ENCODE measurements around the gene DCAF10.
A peak's percentile ranks its signal among the peaks of the same experiment; 100 is the strongest.
"Not testable (repeated sequence)": the region's sequence is repeated elsewhere in the genome, so short reads cannot be mapped to it uniquely, and the experiment has no call there.

Gene DCAF10

DNA sequence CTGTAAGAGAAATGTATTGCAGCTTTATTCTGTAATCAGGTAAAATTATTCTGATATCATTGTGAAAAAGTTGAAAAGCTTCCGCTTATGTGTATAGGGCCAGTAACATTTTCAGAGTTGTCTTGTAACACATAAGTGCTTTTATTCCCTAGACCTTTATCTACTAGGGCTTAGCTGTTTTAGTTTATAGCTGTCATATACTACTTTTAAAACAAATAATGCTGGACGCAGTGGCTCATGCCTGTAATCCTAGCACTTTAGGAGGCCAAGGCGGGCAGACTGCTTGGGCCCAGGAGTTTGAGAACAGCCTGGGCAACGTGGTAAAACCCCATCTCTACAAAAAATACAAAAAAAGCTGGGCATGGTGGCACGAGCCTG is 70.2 kb downstream of the DCAF10 start:
- no peak for DNase-seq

DNA sequence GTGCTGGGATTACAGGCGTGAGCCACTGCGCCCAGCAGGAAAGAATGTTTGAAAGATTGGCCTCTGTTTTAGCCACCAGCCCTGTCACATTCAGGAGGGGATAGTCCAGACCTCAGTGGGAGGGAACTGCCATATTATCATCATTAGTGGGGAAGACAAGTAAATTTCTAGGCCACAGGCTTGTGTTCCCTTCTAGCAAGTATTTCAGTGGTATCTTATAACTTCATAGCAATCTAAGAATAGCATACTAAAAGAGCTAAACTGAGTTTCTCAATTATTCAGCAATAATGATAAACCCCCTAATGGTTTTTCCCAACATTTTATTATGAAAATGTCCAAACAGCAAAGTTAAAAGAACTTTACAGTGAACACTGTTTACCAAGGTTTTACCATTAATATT is 73.4 kb downstream of the DCAF10 start:
- DNase-seq = no peak

DNA sequence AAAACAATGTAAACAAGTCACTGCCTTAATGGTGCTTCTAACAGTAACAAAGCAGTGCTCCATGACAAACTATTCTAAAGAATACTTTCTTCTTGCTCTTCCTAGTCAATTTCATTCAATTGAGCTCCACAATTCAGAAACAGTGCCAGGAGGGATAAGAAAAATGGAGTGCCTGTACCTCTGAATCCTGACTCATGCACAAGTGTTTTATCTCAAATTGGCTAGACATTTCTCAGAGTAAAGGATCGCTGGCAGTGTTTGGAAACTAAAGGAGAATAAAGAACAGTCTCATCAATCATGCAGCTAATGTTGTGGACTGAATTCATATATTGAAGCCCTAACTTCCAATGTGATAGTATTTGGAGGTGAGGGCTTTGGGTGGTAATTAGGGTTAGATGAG is 75.8 kb downstream of the DCAF10 start:
- no peak for DNase-seq

DNA sequence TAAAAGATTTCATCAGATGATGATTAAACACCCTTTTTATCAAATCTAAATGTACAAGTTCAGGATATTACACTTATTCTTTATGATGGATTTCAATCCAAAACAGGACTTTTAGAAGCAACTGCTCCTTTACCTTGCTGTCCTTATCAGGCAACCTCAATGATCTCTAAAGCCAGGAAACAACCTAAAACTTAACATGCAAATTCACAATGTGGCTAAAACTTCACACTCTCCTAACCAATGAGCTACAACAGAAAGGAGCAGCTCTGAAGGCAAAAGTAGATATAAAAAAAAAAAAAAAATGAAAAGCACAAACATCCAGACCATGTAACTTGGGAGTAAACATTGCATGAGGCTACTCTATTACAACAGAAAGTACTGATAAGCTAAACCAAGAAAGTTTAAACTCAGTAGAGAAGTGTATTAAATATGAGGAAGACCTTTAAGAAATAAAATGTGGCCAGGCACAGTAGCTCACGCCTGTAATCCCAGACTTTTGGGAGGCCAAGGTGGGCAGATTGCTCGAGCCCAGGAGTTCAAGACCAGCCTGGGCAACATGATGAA is 80.4 kb downstream of the DCAF10 start:
- no peak for DNase-seq

DNA sequence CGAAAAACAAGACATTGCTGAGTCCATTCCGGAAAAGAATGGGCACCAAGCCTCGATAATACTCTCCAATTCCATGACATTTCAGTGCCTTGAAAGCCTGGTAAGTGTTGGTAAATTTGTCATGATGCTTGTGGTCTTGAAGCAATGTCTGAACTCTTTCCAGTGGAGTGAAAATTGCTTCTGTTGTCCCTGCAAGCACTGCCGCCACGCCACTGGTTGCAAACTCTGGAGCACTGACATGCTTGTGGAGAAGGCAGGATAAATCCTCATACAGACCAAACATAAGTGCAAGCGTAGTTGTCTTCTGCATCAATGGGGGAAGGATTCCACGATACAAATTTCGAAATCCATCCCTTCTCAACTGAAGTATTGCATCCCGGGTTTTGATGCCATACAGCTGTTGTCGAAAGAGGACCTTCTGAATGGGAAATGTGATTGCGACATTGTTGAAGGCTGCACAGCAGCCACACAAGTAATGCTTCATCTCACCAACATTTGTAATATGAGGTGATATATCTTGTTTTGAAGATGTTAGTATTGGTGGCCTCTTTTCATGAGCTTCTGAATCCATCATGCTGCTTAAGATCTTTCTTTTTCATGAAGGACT is 87.5 kb downstream of the DCAF10 start:
- DNase-seq = not testable (repeated sequence)

DNA sequence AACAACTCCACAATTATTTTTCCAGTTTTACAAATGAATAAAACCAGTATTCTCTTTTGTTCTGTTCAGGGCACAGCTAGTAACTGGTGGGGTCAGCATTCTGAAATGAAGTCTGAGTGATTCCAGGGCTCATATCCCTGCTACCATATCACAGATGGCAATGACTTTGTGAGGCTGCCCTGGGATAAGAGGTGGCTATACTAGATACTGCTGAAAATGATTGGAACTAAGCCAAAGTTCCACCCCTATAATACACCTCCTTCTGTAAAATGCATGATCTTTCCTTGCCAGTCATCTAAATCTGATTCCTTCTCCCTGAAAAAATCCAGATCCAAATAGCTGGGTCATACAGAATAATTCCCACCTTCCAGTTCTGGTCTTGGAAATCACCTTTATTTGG is 88.9 kb downstream of the DCAF10 start:
- no peak for DNase-seq

DNA sequence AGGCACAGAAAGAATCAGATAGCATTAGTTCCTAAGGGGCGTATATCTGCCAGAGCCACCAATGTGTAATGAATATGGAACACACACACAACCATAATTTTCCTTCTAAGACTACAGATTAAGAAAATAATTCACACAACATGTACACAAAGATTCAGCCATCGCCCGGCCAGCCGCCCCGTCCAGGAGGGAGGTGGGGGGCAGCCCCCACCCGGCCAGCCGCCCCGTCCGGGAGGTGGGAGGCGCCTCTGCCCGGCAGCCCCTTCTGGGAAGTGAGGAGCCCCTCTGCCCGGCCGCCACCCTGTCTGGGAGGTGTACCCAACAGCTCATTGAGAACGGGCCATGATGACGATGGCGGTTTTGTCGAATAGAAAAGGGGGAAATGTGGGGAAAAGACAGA is 90.4 kb downstream of the DCAF10 start:
- DNase-seq = not testable (repeated sequence)

DNA sequence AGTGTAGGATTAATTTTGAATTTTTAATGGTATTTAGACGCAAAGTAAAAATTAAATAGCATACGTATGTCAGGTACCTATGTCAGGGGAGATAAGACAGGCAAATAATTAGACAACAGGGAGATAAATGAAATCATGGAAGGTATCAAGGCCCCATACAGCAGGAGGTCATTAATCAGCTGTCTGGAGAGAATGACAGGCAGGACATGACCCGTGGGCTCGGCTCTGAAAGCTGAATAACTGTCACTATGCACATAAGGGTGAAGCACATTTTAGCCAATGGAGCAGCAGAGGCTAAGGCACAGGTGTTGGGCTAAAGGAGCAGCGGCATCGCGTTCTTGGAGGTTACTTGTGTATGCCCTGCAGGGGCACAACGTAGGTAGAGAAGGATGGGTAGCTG is 91.5 kb downstream of the DCAF10 start:
- no peak for DNase-seq

DNA sequence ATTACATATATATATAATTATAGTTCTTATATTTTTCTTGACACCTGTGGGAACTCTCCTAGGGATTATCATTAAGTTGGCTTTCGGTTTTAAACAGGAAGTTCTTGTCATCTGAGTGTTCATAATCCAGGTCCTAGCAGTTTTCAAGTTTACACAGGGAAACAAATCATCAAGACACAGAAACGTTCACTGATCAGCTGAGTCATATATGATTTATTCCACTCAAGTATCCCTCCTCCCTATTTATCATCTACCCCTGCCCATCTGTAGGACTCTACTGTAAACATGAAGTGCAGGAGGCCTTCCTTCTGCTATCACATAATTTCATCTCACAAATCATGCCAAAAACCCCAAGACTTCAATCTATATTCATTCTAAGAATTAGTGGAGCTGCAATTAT is 97.1 kb downstream of the DCAF10 start:
- DNase-seq = no peak

DNA sequence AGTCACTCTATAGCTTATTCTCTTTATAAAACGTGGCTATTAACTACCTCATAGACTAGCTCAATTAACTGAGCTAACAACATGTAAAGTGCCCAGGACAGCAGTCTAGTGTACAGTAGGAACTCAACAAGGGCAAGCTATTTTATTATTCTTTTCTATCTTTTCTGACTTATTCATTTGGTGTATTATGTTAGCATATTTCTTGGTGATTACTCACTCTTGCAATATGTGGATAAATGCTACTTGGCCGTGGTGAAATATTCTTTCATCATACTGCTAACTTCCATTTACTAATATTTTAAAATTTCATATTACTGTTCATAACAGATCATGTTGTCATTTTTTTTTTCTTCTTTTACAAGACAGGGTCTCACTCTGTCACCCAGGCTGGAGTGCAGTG is 98.4 kb downstream of the DCAF10 start:
- no peak for DNase-seq

DNA sequence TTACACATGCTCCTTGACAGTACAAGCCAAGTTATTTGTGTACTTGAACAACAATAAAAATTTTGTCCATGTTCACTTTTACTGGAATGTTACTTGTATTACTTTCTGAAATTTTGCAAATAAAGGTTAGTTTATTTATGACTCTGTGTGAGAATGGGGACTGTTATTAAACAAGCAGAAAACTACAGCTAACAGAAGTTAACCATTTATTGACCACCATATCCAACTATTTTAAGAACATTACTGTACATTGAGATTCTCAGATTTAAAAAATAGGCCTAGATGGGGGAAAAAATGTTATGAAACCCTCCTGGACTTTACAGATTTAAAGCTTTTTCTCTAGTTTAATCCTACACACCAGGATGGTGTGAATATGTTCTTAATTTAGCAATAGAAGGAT is 101.5 kb downstream of the DCAF10 start:
- no peak for DNase-seq

DNA sequence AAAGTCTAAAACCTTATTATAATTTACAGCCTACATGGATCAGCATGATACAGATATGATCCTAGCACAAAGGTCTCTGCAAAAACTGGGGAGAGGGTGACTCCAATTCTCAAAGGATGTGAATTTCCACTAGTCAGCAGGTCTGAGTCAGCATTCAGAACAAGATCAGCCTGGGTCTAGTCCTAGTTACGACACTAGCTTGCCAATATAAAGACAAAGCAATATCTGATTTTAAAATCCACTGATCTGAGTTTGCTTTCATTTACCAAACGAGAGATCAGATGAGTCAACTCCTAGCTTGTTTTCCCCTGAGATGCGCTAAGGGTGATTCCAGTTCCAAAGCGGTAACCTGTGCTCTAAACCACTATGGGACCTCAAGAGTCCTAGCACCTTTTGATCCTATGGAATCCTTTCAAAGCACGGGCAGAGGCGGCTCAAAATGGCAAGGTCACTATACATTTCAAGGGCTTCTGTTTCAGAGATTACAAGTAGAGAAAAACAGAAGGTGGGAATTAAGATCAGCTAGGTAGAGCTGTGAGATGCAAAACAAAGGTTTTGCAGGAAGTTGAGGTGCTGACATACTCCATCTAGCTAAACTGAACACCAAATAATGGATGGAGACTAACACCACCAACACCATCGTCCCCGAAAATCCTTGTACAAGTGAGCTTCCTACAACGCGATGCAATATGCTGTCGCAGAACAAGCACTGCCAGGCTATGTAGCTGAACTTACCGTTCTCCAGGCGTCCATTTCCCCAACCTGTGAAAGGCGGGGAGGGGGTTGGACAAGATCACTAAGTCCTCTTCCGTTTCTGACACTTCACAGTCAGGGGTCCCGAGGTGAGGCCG is 102.4 kb downstream of the DCAF10 start:
- DNase-seq = no peak

DNA sequence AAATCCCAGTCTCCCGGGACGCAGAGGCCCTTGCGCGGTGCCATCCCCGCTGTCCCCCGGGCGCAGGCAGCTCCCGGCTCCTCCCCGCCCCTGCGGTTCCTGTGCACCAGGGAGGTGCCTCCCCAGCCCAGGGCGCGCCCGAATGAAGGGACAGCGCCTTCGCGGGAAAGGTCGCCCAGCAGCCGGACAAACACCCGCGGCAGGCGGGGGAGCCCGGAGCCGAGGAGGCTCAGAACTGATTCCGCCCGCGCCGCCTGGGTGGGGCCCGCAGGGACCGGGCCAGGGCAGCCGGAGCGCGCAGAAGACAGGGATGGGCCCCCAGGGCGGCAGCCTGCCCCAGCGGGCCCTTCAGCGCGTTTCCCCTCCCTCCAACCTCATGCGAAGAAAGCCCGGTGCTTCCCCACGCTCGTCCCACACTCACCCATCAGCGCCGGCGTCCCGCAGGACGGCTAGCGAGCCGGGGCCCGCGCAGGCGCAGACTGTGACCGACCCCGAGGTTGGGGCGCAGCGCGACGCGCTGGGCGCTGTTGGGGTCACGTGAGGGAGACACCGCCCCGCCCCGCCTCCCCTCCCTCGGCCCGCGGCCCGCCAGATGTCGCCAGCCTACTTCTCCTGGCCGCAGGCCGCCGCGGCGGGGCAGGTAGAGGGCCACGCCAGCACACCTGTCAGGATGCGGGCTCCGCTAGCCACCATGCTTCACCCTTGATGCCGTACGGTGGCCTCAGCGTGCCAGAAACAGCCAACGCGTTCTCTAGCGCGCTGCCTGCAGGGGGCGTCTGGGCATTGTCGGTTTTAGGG is 103.2 kb downstream of the DCAF10 start, which contains the start of gene SLC25A51:
TSS of gene SLC25A51 (minus strand) at position 481 of the 798 bp plus-strand sequence. CDS start 15,577 bp downstream, outside the sequence.
- DNase-seq = peak; percentile 94

DNA sequence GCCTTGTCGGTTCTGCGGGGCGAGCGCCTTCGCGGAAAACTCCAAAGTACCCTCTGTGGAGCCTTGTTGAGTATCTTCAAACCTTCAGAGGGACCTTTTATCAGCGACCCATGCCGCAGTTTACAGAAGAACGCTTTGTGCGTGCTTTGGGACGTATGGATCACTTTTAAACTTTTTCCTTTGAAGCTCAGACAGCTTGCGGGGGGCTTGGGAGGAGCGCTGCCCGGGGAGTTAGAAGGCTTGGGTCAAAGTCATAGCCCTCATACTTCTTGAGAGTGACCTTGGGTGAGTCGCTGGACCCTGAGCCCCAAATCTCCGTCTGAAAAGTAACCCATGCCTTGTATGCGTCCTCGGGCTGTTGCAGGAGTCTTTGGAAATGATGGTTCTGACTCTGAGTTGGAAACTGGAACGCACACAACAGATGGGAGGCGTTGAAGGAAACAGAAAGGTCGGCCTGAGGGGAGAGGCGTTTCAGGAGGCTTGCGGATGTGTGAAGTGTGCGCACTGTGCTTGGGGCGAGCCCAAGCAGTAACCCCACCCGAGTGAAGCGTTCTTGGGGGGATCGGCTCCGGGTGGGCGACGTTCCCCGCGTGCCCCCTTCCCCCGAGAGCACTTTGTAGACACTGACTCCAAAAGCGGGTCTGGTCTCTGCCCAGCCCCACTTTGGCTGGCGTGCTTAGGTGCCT is 104.0 kb downstream of the DCAF10 start:
- DNase-seq = no peak

DNA sequence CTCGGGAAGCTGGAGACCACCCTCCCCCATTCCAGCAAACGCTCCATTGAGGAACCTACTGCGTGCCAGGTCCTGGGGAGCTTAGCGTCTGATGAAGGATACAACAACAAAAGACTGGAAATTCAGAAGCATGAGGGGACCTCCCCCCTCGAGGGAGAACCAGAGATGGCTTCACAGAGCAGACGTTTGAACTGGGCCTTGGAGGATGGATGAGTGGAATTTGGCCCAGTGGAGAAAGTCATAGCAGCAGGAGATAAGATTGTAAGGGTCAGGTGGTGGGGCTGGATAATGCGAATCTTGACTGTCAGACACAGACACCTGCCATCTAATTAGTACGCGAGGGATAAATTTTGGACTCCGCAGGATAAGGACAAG is 104.5 kb downstream of the DCAF10 start:
- no peak for DNase-seq

DNA sequence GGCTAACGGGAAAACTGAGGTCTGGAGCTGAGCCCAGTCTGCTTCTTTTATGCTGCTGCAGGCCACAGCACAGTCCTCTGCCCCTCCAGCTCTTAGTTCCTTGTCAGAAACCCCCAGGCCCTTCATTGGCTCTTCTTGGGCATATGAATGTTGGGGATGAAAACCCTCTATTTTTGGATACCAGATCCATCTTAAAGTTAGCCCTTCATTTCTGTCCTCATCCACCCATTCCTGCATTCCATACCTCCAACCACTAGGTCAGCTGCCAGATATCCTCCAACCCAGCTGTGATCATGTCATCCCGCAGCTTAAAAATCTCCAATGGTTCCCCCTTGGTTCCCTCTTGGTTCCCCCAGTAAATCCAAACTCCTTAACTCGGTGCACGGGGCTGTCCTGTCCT is 105.2 kb downstream of the DCAF10 start:
- no peak for DNase-seq

DNA sequence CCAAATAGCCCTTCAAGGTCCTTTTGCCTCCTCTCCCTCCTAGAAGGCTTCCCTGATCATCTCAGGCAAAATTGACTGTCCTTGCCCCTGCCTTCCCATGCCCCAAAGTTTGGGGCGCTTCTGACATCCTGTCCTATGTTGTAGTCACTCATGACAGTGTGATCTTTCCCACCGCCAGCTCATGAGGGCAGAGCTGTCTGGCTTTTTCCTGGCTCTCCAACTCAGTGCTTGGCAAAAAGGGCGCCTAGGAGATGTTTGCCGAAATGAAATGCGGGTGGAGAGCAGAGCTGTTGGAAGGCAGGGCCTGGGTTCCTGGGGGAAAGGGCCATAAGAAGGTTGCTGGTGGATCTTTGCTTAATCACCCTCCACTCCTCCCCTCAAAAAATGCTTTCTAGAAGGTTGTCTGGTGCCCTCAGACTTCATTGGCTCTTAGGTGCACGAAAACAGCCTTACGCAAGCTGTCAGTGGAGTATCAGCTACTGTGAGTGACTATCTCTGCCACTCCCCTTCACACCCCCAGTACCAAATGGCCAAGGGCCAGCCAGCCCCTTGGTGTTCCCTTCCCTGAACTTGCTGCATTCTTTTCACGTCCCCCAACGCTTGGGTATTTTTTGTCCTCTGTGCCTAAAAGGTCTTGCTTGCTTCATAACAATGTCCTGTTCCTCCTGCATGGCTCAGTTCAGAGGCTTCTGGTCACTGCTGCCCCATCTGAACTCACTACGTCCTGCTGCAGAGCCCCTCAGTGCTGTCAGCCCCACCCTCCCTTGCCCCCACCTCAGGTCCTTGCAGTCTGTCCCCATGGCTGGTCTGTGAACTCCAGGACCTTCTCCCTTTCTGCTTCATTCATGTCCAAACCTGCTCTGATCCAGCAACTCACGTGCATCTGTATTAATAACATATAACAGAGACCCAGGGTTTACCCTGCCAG is 106.0 kb downstream of the DCAF10 start:
- no peak for DNase-seq

DNA sequence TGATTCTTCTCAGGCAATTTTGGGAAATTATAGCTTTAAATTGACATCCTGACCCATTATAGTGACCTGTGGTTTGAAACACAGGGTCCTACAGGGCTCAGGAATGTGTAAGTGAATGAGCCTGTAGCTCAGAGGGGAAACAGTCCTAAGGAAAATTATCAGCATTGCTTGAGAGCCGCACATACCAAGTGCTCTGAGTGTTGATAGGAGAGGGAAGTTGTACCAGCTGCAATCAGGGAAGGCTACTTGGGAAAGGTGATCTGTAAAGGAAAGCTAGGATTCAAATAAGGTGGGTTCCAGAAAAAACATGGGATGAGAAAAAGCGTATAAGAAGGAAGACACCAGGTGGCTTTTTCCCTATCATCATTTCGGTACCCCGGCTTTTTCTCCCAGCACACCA is 107.7 kb downstream of the DCAF10 start:
- no peak for DNase-seq

DNA sequence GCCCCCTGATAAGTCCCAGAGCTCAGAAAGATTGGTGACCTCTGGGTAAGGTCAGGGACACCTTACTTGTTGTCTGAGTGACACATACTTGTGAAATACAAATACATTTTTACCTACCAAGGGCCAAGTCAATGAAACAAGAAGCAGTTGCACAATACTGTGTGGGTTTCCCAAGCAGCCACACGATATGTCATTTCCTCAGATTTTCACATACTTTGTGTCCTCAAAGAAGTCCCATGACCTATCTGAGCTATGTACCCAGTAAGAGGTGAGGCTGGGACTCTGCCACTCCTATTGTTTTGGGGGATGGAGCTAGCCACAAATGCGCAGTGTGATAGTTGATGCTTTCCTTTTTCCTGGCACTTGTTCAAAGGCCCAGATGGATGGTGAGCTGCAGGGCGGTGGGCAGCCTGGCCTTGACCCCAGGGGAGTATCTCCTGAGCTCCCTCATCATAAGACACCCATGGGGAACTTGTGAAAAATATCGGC is 108.1 kb downstream of the DCAF10 start:
- no peak for DNase-seq

DNA sequence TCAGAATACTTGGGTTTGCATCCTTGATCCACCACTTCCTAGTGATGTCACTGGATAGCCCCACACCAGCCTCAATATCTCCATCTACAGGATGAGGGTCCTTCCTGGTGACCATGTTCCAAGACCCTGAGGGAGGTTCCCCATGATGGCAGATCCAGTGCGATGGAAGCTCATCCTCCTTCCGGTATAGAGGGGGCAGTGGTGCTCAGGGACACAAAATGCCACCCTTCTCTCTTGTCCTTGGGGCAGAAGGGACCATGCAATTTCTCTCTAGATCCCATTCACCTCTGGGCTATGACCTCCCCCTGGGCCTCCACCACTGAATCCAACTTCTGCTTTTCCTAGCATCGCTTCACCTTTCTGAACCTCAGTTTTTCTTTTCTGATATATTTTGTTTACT is 108.7 kb downstream of the DCAF10 start:
- DNase-seq = no peak

DNA sequence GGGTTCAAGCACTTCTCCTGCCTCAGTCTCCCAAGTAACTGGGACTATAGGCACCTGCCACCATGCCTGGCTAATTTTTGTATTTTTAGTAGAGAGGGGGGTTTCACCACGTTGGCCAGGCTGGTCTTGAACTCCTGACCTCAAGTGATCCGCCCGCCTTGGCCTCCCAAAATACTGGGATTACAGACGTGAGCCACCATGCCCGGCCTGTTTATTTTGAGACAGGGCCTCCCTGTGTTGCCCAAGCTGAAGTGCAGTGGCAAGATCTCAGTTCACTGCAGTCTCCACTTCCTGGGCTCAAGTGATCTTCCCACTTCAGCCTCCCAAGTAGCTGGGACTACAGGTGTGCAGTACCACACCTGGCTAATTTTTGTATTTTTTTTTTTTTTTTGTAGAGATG is 109.2 kb downstream of the DCAF10 start:
- not testable (repeated sequence) for DNase-seq

DNA sequence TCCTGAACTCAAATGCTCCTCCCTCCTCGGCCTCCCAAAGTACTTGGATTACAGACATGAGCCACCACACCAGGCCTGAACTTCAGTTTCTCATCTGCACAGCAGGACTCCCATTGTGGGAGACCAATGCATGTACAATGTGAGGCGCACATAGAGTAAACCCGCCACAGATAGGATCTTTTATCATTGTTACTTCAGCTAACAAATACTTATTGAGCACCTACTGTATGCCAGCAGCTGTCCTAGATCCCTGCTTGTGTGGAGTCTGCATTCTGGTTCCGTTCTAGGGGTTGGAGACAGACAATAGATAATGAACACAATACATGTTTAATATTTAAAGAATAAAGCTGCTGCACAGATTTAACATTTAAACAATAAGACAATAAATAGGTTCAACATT is 109.7 kb downstream of the DCAF10 start:
- DNase-seq = no peak

All from stimulated activated CD4-positive, alpha-beta T cell treated with anti-CD3 and anti-CD28 coated beads, Interleukin-1b, Interleukin-23, amount 100 ng/mL, for 48 hours (primary cell).